ENCODE results near the gene MRTFA. TPM values are rescaled to one million over a fixed set of nuclear protein-coding genes. Genes with fewer than 3 reads are reported as not detected.

Gene MRTFA
- total and polyA plus RNA-seq, 10 donors = 17.6 to 138 (median 83.9) TPM

- intact Hi-C loops (cut with DNase I; ENCODE audit: low total_unique reads) = loop anchor here (5.0 kb wide), 1 partner anchor 206 kb away; no protein-coding TSS in a partner anchor
- Histone ChIP-seq H3K9me3 (no peaks in the 10 kb centered on the region), H3K27ac (peak overlapping the region; percentile 58 to 81 (median 76)), H3K27me3 (replicated peaks in 1 of 7) (no peaks in the 10 kb centered on the region), H3K4me3 (peak overlapping the region in 4 of 8 donors; percentile 11 to 45 (median 20)), H3K4me1 (peaks cover 37 to 100% (median 88%) of the 10 kb centered on the region in 6 donors), H3K36me3 (peaks cover 0 to 59% (median 18%) of the 10 kb centered on the region in 6 donors)
- WGBS, 5 donors = 14 to 21% (median 17%) methylated on average over 12 of the region's 12 CpGs
- DNase-seq = no peak
- TF ChIP-seq CTCF (IDR thresholded peaks at IDR 0.05 in 8 of 11, conservative IDR thresholded peaks at IDR 0.05 in 3 of 11) = peak; percentile 26 to 80 (median 66)
- peak in 1 of 3 donors; percentile 18 for TF ChIP-seq POLR2AphosphoS5 (IDR thresholded peaks at IDR 0.05)
- TF ChIP-seq POLR2A (IDR thresholded peaks at IDR 0.05) = no peak
Measured at GRCh38 chr22:40436505-40437431, 199.8 kb downstream of the MRTFA start.

GRCh38 chr22:40434745-40435144 lies 201.8 kb downstream of the MRTFA start:
- Histone ChIP-seq H3K36me3 (peaks cover 0 to 60% (median 29%) of the 10 kb centered on the region in 6 donors), H3K4me3 (no peak overlapping the region), H3K27ac (peak overlapping the region in 6 of 8 donors; percentile 16 to 81 (median 77)), H3K9me3 (no peaks in the 10 kb centered on the region), H3K4me1 (peaks cover 32 to 86% (median 75%) of the 10 kb centered on the region in 6 donors), H3K27me3 (replicated peaks in 1 of 7) (no peaks in the 10 kb centered on the region)
- TF ChIP-seq CTCF (IDR thresholded peaks at IDR 0.05 in 8 of 11, conservative IDR thresholded peaks at IDR 0.05 in 3 of 11) (no peak), POLR2AphosphoS5 (IDR thresholded peaks at IDR 0.05) (no peak), POLR2A (IDR thresholded peaks at IDR 0.05) (no peak)
- WGBS, 5 donors = 67 to 83% (median 75%) methylated on average over 5 of the region's 5 CpGs
- no peak for DNase-seq
- intact Hi-C loops (cut with DNase I; ENCODE audit: low total_unique reads) = loop anchor here (5.0 kb wide), 1 partner anchor 208 kb away; no protein-coding TSS in a partner anchor

- H3K9me3 ChIP-seq = no peaks in the 10 kb centered on the region
- H3K4me1 ChIP-seq = peaks cover 32 to 87% (median 79%) of the 10 kb centered on the region in 6 donors
- H3K27me3 ChIP-seq (replicated peaks in 1 of 7) = no peaks in the 10 kb centered on the region
- H3K27ac ChIP-seq = peak overlapping the region in 6 of 8 donors; percentile 11 to 81 (median 60)
- DNase-seq = no peak
- intact Hi-C loops (cut with DNase I; ENCODE audit: low total_unique reads) = no loop called here
- H3K36me3 ChIP-seq = peaks cover 0 to 64% (median 36%) of the 10 kb centered on the region in 6 donors
- WGBS, 5 donors = 87 to 98% (median 95%) methylated on average over 3 of the region's 3 CpGs
- H3K4me3 ChIP-seq = no peak overlapping the region
- TF ChIP-seq CTCF (IDR thresholded peaks at IDR 0.05 in 8 of 11, conservative IDR thresholded peaks at IDR 0.05 in 3 of 11) (no peak), POLR2A (IDR thresholded peaks at IDR 0.05) (no peak), POLR2AphosphoS5 (IDR thresholded peaks at IDR 0.05) (no peak)
Measured at GRCh38 chr22:40434106-40434505, 202.4 kb downstream of the MRTFA start.
